GM12878 (cell line): ENCODE data around the gene CD86. TPM values are rescaled to one million over a fixed set of nuclear protein-coding genes. Genes with fewer than 3 reads are reported as not detected.
A peak's percentile ranks its signal among the peaks of the same experiment; 100 is the strongest.

ENCODE experiments used
- BCL3 ChIP-seq: IDR thresholded peaks from 2 replicates; pipeline ENCODE4 v1.6.1; 2011; ENCODE audit warnings: borderline replicate concordance, low read depth, mild to moderate bottlenecking, moderate library complexity, low read length; ENCODE audit not compliant: insufficient read depth, poor library complexity, severe bottlenecking
- BHLHE40 ChIP-seq, 2 experiments: fragments of 450-650 bp in 1 of 2; IDR thresholded peaks; 2 replicates each; pipeline ENCODE4 v1.6.1; 2011 to 2017; ENCODE audit warnings: low read depth in 2 of 2, borderline replicate concordance in 1 of 2, improper control_type of control experiment in 1 of 2, low read length in 1 of 2, mild to moderate bottlenecking in 1 of 2
- BMI1 ChIP-seq: fragments of 450-650 bp; IDR thresholded peaks from 2 replicates; pipeline ENCODE4 v1.6.1; 2016; ENCODE audit warnings: mild to moderate bottlenecking, moderate library complexity, borderline replicate concordance
- CREM ChIP-seq: IDR thresholded peaks from 2 replicates; pipeline ENCODE4 v1.6.1; 2014; ENCODE audit warnings: antibody characterized with exemption, low read depth
- DPF2 ChIP-seq: fragments of 450-650 bp; IDR thresholded peaks from 2 replicates; pipeline ENCODE4 v1.6.1; 2017; ENCODE audit warnings: mild to moderate bottlenecking
- FOXM1 ChIP-seq: IDR thresholded peaks from 2 replicates; pipeline ENCODE4 v1.6.1; 2012; ENCODE audit warnings: low read depth, mild to moderate bottlenecking, inconsistent platforms, low read length, moderate library complexity
- GATAD2B ChIP-seq: fragments of 450-650 bp; conservative IDR thresholded peaks from 2 replicates; pipeline ENCODE4 v1.6.1; 2017; ENCODE audit warnings: low read depth, mild to moderate bottlenecking, moderate library complexity
- IKZF1 ChIP-seq: fragments of 450-650 bp; conservative IDR thresholded peaks from 2 replicates; pipeline ENCODE4 v1.6.1; 2017; ENCODE audit warnings: antibody characterized with exemption, mild to moderate bottlenecking
- IKZF2 ChIP-seq, 2 experiments: fragments of 450-650 bp; IDR thresholded peaks; 2 replicates each; pipeline ENCODE4 v1.6.1; 2017; ENCODE audit warnings: mild to moderate bottlenecking in 2 of 2, moderate library complexity in 2 of 2
- JUNB ChIP-seq: IDR thresholded peaks from 2 replicates; pipeline ENCODE4 v1.6.1; 2016; ENCODE audit warnings: antibody characterized with exemption, mild to moderate bottlenecking
- RB1 ChIP-seq: fragments of 450-650 bp; formaldehyde crosslinking; IDR thresholded peaks from 2 replicates; pipeline ENCODE4 v1.6.1; 2017; ENCODE audit warnings: mild to moderate bottlenecking, borderline replicate concordance
- RBBP5 ChIP-seq: fragments of 200-600 bp; sonication (generic); conservative IDR thresholded peaks from 2 replicates; pipeline ENCODE4 v1.6.1; 2016
- RUNX3 ChIP-seq: IDR thresholded peaks from 2 replicates; pipeline ENCODE4 v1.6.1; 2012; ENCODE audit warnings: low read length, inconsistent platforms
- ZBED1 ChIP-seq: IDR thresholded peaks from 2 replicates; pipeline ENCODE4 v1.6.1; 2016; ENCODE audit warnings: borderline replicate concordance
- polyA plus RNA-seq, 11 experiments: library from polyadenylated mRNA; depleted of rRNA in 4 of 11; unstranded in 6 of 11; stranded (reverse) in 5 of 11; fragments of >200 nt; fragmentation: Nextera tagmentation in 4 of 11; fragmentation: Illumina TruSeq in 1 of 11; extraction: Ambion mirVana in 4 of 11; extraction: Trizol in 1 of 11; gene quantifications; 1 replicate in 1 of 11; 2 replicates in 10 of 11; pipeline versions ENCODE4 v1.2.1 to v1.2.3, GENCODE V29; 2011 to 2016; ENCODE audit warnings: inconsistent platforms in 2 of 11, missing spikeins in 2 of 11, low read depth in 1 of 11
- total RNA-seq, 4 experiments: library from RNA; depleted of rRNA in 3 of 4; stranded (reverse); fragments of >200 nt in 3 of 4; fragmentation: Illumina TruSeq in 1 of 4; extraction: Trizol in 1 of 4; gene quantifications; 2 replicates each; pipeline versions ENCODE4 v1.2.1 to v1.2.3, GENCODE V29; 2013 to 2021
- TF ChIP-seq, protein P1 (sequence below): fragments of 450-650 bp; IDR thresholded peaks from 2 replicates; pipeline ENCODE4 v1.6.1; 2017; ENCODE audit warnings: low read depth, mild to moderate bottlenecking, moderate library complexity
- TF ChIP-seq, protein P2 (sequence below): IDR thresholded peaks from 2 replicates; pipeline ENCODE4 v1.6.1; 2011; ENCODE audit warnings: mild to moderate bottlenecking, low read depth, low read length, moderate library complexity; ENCODE audit not compliant: insufficient replicate concordance
- TF ChIP-seq, protein P3 (sequence below): fragments of 450-650 bp; IDR thresholded peaks from 2 replicates; pipeline ENCODE4 v1.6.1; 2017; ENCODE audit warnings: mild to moderate bottlenecking, moderate library complexity
- TF ChIP-seq, protein P4 (sequence below): fragments of 150-350 bp; IDR thresholded peaks from 2 replicates; pipeline ENCODE4 v1.6.1; 2016; ENCODE audit warnings: low read depth, low read length

The CD86 gene
- total and polyA plus RNA-seq, 10 of the 15 experiments (the other 5 are each of a cell fraction or from before 2014, with no cell fraction given) = 40.9 to 100 (median 55.5) TPM

GRCh38 chr3:122081543-122082247 lies 26.5 kb downstream of the CD86 start (continued):
- TF ChIP-seq GATAD2B (no peak; the same call in 1 of the 2 replicates), RBBP5 (no peak), RB1 (no peak), FOXM1 (peak; percentile 83), IKZF1 (peak; percentile 77), JUNB (peak; percentile 78), BHLHE40 (IDR thresholded peaks at IDR 0.05; ENCODE audit: borderline replicate concordance in 1 of 2, low read depth in 2 of 2, low read length in 1 of 2) (peak; percentile 81 to 83), RUNX3 (peak; percentile 84), BMI1 (0 out of 2 replicates have a peak, but pooled peaks have one; percentile 38), BCL3 (peak; percentile 48), IKZF2 (IDR thresholded peaks at IDR 0.05) (peak; percentile 61 to 81; a peak in 3 of 4 replicates), ZBED1 (peak; percentile 48; the same call in 1 of the 2 replicates), CREM (peak; percentile 73; the same call in 1 of the 2 replicates), DPF2 (peak; percentile 90)
- TF ChIP-seq, protein P1, sequence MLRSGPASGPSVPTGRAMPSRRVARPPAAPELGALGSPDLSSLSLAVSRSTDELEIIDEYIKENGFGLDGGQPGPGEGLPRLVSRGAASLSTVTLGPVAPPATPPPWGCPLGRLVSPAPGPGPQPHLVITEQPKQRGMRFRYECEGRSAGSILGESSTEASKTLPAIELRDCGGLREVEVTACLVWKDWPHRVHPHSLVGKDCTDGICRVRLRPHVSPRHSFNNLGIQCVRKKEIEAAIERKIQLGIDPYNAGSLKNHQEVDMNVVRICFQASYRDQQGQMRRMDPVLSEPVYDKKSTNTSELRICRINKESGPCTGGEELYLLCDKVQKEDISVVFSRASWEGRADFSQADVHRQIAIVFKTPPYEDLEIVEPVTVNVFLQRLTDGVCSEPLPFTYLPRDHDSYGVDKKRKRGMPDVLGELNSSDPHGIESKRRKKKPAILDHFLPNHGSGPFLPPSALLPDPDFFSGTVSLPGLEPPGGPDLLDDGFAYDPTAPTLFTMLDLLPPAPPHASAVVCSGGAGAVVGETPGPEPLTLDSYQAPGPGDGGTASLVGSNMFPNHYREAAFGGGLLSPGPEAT = peak; percentile 55; the same call in 1 of the 2 replicates
- TF ChIP-seq, protein P2, sequence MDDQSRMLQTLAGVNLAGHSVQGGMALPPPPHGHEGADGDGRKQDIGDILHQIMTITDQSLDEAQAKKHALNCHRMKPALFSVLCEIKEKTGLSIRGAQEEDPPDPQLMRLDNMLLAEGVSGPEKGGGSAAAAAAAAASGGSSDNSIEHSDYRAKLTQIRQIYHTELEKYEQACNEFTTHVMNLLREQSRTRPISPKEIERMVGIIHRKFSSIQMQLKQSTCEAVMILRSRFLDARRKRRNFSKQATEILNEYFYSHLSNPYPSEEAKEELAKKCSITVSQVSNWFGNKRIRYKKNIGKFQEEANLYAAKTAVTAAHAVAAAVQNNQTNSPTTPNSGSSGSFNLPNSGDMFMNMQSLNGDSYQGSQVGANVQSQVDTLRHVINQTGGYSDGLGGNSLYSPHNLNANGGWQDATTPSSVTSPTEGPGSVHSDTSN = no peak
- TF ChIP-seq, protein P3, sequence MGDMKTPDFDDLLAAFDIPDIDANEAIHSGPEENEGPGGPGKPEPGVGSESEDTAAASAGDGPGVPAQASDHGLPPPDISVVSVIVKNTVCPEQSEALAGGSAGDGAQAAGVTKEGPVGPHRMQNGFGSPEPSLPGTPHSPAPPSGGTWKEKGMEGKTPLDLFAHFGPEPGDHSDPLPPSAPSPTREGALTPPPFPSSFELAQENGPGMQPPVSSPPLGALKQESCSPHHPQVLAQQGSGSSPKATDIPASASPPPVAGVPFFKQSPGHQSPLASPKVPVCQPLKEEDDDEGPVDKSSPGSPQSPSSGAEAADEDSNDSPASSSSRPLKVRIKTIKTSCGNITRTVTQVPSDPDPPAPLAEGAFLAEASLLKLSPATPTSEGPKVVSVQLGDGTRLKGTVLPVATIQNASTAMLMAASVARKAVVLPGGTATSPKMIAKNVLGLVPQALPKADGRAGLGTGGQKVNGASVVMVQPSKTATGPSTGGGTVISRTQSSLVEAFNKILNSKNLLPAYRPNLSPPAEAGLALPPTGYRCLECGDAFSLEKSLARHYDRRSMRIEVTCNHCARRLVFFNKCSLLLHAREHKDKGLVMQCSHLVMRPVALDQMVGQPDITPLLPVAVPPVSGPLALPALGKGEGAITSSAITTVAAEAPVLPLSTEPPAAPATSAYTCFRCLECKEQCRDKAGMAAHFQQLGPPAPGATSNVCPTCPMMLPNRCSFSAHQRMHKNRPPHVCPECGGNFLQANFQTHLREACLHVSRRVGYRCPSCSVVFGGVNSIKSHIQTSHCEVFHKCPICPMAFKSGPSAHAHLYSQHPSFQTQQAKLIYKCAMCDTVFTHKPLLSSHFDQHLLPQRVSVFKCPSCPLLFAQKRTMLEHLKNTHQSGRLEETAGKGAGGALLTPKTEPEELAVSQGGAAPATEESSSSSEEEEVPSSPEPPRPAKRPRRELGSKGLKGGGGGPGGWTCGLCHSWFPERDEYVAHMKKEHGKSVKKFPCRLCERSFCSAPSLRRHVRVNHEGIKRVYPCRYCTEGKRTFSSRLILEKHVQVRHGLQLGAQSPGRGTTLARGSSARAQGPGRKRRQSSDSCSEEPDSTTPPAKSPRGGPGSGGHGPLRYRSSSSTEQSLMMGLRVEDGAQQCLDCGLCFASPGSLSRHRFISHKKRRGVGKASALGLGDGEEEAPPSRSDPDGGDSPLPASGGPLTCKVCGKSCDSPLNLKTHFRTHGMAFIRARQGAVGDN = peak; percentile 74
- TF ChIP-seq, protein P4, sequence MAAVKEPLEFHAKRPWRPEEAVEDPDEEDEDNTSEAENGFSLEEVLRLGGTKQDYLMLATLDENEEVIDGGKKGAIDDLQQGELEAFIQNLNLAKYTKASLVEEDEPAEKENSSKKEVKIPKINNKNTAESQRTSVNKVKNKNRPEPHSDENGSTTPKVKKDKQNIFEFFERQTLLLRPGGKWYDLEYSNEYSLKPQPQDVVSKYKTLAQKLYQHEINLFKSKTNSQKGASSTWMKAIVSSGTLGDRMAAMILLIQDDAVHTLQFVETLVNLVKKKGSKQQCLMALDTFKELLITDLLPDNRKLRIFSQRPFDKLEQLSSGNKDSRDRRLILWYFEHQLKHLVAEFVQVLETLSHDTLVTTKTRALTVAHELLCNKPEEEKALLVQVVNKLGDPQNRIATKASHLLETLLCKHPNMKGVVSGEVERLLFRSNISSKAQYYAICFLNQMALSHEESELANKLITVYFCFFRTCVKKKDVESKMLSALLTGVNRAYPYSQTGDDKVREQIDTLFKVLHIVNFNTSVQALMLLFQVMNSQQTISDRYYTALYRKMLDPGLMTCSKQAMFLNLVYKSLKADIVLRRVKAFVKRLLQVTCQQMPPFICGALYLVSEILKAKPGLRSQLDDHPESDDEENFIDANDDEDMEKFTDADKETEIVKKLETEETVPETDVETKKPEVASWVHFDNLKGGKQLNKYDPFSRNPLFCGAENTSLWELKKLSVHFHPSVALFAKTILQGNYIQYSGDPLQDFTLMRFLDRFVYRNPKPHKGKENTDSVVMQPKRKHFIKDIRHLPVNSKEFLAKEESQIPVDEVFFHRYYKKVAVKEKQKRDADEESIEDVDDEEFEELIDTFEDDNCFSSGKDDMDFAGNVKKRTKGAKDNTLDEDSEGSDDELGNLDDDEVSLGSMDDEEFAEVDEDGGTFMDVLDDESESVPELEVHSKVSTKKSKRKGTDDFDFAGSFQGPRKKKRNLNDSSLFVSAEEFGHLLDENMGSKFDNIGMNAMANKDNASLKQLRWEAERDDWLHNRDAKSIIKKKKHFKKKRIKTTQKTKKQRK = no peak
